H9 (cell line): ENCODE data around the gene KCTD19. TPM values are rescaled to one million over a fixed set of nuclear protein-coding genes. Genes with fewer than 3 reads are reported as not detected.

Experiments
- DNase-seq: peaks from one replicate; pipeline ENCODE4 v3.0.0-alpha.2; 2017
- H2AFZ ChIP-seq: one replicate; pipeline ENCODE4 v1.6.1; 2013; ENCODE audit warnings: mild to moderate bottlenecking, low read length, control low read depth, moderate library complexity
- H2AK5ac ChIP-seq: 2 replicates; pipeline ENCODE4 v1.6.1; 2013; ENCODE audit warnings: low read length, control low read depth, mixed read lengths; ENCODE audit not compliant: insufficient read length
- H2BK120ac ChIP-seq: one replicate; pipeline ENCODE4 v1.6.1; 2013; ENCODE audit warnings: low read depth, mild to moderate bottlenecking, low read length, control low read depth, inconsistent platforms; ENCODE audit not compliant: poor library complexity, severe bottlenecking
- H2BK12ac ChIP-seq: 2 replicates; pipeline ENCODE4 v1.6.1; 2013; ENCODE audit warnings: low read length, control low read depth, mixed read lengths, low read depth; ENCODE audit not compliant: insufficient read length
- H2BK15ac ChIP-seq: 2 replicates; pipeline ENCODE4 v1.6.1; 2013; ENCODE audit warnings: low read depth, low read length, control low read depth
- H2BK20ac ChIP-seq: one replicate; pipeline ENCODE4 v1.6.1; 2013; ENCODE audit warnings: low read depth, mild to moderate bottlenecking, low read length, control low read depth, inconsistent platforms; ENCODE audit not compliant: poor library complexity, severe bottlenecking
- H2BK5ac ChIP-seq: 2 replicates; pipeline ENCODE4 v1.6.1; 2013; ENCODE audit warnings: low read length, control low read depth, mixed read lengths; ENCODE audit not compliant: insufficient read length
- H3K14ac ChIP-seq: 2 replicates; pipeline ENCODE4 v1.6.1; 2013; ENCODE audit warnings: low read length, control low read depth; ENCODE audit not compliant: insufficient read depth
- H3K18ac ChIP-seq: 2 replicates; pipeline ENCODE4 v1.6.1; 2013; ENCODE audit warnings: low read depth, mild to moderate bottlenecking, mixed read lengths, low read length, control low read depth; ENCODE audit not compliant: insufficient read length
- H3K23ac ChIP-seq: 2 replicates; pipeline ENCODE4 v1.6.1; 2013; ENCODE audit warnings: low read length, control low read depth, mixed read lengths, low read depth; ENCODE audit not compliant: insufficient read length
- H3K23me2 ChIP-seq: 2 replicates; pipeline ENCODE4 v1.6.1; 2013; ENCODE audit warnings: low read depth, mild to moderate bottlenecking, mixed read lengths, low read length, control low read depth; ENCODE audit not compliant: insufficient read length, poor library complexity, severe bottlenecking
- H3K27ac ChIP-seq: 2 replicates; pipeline ENCODE4 v1.5.1; 2013; ENCODE audit warnings: low read length, control low read depth, mixed read lengths, low read depth; ENCODE audit not compliant: insufficient read length
- H3K27me3 ChIP-seq: 2 replicates; pipeline ENCODE4 v1.6.1; 2013; ENCODE audit warnings: low read length, control low read depth, inconsistent platforms; ENCODE audit not compliant: insufficient read depth
- H3K4ac ChIP-seq: 2 replicates; pipeline ENCODE4 v1.6.1; 2013; ENCODE audit warnings: low read depth, mild to moderate bottlenecking, control low read depth, inconsistent platforms, low read length, moderate library complexity
- H3K4me1 ChIP-seq: 2 replicates; pipeline ENCODE4 v1.6.1; 2013; ENCODE audit warnings: low read length, control low read depth, inconsistent platforms; ENCODE audit not compliant: insufficient read depth
- H3K4me2 ChIP-seq: 2 replicates; pipeline ENCODE4 v1.6.1; 2013; ENCODE audit warnings: low read length, control low read depth, mixed read lengths; ENCODE audit not compliant: insufficient read length, insufficient read depth
- H3K56ac ChIP-seq: 2 replicates; pipeline ENCODE4 v1.6.1; 2013; ENCODE audit warnings: low read depth, mild to moderate bottlenecking, mixed read lengths, low read length, control low read depth; ENCODE audit not compliant: insufficient read length
- H3K79me1 ChIP-seq: 2 replicates; pipeline ENCODE4 v1.6.1; 2013; ENCODE audit warnings: low read depth, mild to moderate bottlenecking, moderate library complexity, low read length, control low read depth, inconsistent platforms; ENCODE audit not compliant: insufficient read depth, poor library complexity, severe bottlenecking
- H3K79me2 ChIP-seq: 2 replicates; pipeline ENCODE4 v1.6.1; 2013; ENCODE audit warnings: low read length, control low read depth, inconsistent platforms; ENCODE audit not compliant: insufficient read depth
- H3K9ac ChIP-seq: 2 replicates; pipeline ENCODE4 v1.6.1; 2013; ENCODE audit warnings: low read length, control low read depth, mixed read lengths; ENCODE audit not compliant: insufficient read length; ENCODE audit errors: extremely low read depth
- H3K9me3 ChIP-seq: one replicate; pipeline ENCODE4 v1.6.1; 2013; ENCODE audit warnings: low read depth, low read length, inconsistent platforms; ENCODE audit not compliant: control insufficient read depth
- H3T11ph ChIP-seq: one replicate; pipeline ENCODE4 v1.6.1; 2013; ENCODE audit warnings: mild to moderate bottlenecking, low read length, control low read depth, inconsistent platforms
- H4K20me1 ChIP-seq: one replicate; pipeline ENCODE4 v1.6.1; 2013; ENCODE audit not compliant: control insufficient read depth, insufficient read length, insufficient read depth
- H4K5ac ChIP-seq: 2 replicates; pipeline ENCODE4 v1.6.1; 2013; ENCODE audit warnings: low read depth, mild to moderate bottlenecking, mixed read lengths, low read length, control low read depth; ENCODE audit not compliant: insufficient read length
- H4K8ac ChIP-seq: replicated peaks from 2 replicates; pipeline ENCODE4 v1.6.1; 2013; ENCODE audit warnings: low read length, control low read depth, mixed read lengths, low read depth; ENCODE audit not compliant: insufficient read length
- H4K91ac ChIP-seq: 2 replicates; pipeline ENCODE4 v1.6.1; 2013; ENCODE audit warnings: low read depth, mild to moderate bottlenecking, moderate library complexity, mixed read lengths, low read length, control low read depth; ENCODE audit not compliant: insufficient read length
- H3K27ac Mint-ChIP-seq, 3 experiments: 2 replicates in 2 of 3; 3 replicates in 1 of 3; pipeline ENCODE4 v1.8.0; 2020 to 2021; ENCODE audit warnings: mixed read lengths in 3 of 3, mild to moderate bottlenecking in 1 of 3, moderate library complexity in 1 of 3
- H3K27me3 Mint-ChIP-seq: 2 replicates; pipeline ENCODE4 v1.8.0; 2021; ENCODE audit warnings: low read depth, mild to moderate bottlenecking, moderate library complexity, mixed read lengths
- H3K36me3 Mint-ChIP-seq, 3 experiments: 2 replicates in 2 of 3; 3 replicates in 1 of 3; pipeline ENCODE4 v1.8.0; 2020 to 2021; ENCODE audit warnings: low read depth in 3 of 3, mixed read lengths in 3 of 3; ENCODE audit not compliant: insufficient read depth in 1 of 3
- H3K4me1 Mint-ChIP-seq, 2 experiments: 2 replicates each; pipeline ENCODE4 v1.8.0; 2020; ENCODE audit warnings: mixed read lengths in 2 of 2
- H3K4me3 Mint-ChIP-seq, 2 experiments: 2 replicates in 1 of 2; 3 replicates in 1 of 2; pipeline ENCODE4 v1.8.0; 2020 to 2021; ENCODE audit warnings: mild to moderate bottlenecking in 2 of 2, mixed read lengths in 2 of 2, moderate library complexity in 1 of 2
- H3K9me3 Mint-ChIP-seq, 2 experiments: 2 replicates in 1 of 2; 3 replicates in 1 of 2; pipeline ENCODE4 v1.8.0; 2020; ENCODE audit warnings: mild to moderate bottlenecking in 2 of 2, mixed read lengths in 2 of 2, moderate library complexity in 1 of 2
- WGBS: extraction: QIAGEN DNeasy Blood & Tissue Kit; methylation state at CpG from one replicate; pipeline ENCODE4 v1.1.7; 2013; ENCODE audit warnings: missing lambda C conversion rate, low lambda C conversion rate, mixed read lengths; ENCODE audit not compliant: insufficient read length; ENCODE audit errors: extremely low coverage; 5-methylcytosine and 5-hydroxymethylcytosine counted together
- total RNA-seq: library from RNA; stranded (reverse); gene quantifications from 2 replicates; pipeline ENCODE4 v1.2.1, GENCODE V29; 2021
- TF ChIP-seq, protein P1 (sequence below): fragments of 200-600 bp; sonication (generic); conservative IDR thresholded peaks from 3 replicates; pipeline ENCODE4 v1.8.0; 2021; ENCODE audit warnings: antibody characterized with exemption, mild to moderate bottlenecking

KCTD19 gene
- total RNA-seq, 1 experiment from 2014 or later, result 0.13 TPM

- Histone ChIP-seq H3K79me2 (no peaks in the 10 kb centered on the region), H3K9ac (no peak overlapping the region), H4K8ac (no peak overlapping the region), H4K20me1 (no peaks in the 10 kb centered on the region), H2BK12ac (no peak overlapping the region), H3K79me1 (no peaks in the 10 kb centered on the region), H3K4ac (no peak overlapping the region), H3K14ac (no peak overlapping the region), H3K27me3 (no peaks in the 10 kb centered on the region), H3K27ac (no peak overlapping the region), H4K5ac (no peak overlapping the region), H3K4me2 (no peak overlapping the region), H4K91ac (no peak overlapping the region), H3K18ac (no peak overlapping the region), H2BK5ac (no peak overlapping the region), H2BK15ac (no peak overlapping the region), H2BK120ac (no peak overlapping the region), H2AK5ac (no peak overlapping the region), H3K23me2 (no peaks in the 10 kb centered on the region), H3K23ac (no peak overlapping the region), H3K56ac (no peak overlapping the region), H2AFZ (no peak overlapping the region), H3K4me1 (no peaks in the 10 kb centered on the region), H3K9me3 (no peaks in the 10 kb centered on the region), H2BK20ac (no peak overlapping the region), H3T11ph (no peak overlapping the region)
- no peak overlapping the region for H3K4me3 Mint-ChIP-seq
- peaks cover 0 to 5% (median 0%) of the 10 kb centered on the region in 3 experiments; a peak in 4 of 7 replicates for H3K36me3 Mint-ChIP-seq
- no peak overlapping the region for H3K27ac Mint-ChIP-seq
- no CpG with 5 or more reads among the region's 2 CpGs for WGBS
- TF ChIP-seq, protein P1, sequence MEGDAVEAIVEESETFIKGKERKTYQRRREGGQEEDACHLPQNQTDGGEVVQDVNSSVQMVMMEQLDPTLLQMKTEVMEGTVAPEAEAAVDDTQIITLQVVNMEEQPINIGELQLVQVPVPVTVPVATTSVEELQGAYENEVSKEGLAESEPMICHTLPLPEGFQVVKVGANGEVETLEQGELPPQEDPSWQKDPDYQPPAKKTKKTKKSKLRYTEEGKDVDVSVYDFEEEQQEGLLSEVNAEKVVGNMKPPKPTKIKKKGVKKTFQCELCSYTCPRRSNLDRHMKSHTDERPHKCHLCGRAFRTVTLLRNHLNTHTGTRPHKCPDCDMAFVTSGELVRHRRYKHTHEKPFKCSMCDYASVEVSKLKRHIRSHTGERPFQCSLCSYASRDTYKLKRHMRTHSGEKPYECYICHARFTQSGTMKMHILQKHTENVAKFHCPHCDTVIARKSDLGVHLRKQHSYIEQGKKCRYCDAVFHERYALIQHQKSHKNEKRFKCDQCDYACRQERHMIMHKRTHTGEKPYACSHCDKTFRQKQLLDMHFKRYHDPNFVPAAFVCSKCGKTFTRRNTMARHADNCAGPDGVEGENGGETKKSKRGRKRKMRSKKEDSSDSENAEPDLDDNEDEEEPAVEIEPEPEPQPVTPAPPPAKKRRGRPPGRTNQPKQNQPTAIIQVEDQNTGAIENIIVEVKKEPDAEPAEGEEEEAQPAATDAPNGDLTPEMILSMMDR, result no peak
- peaks cover 28% of the 10 kb centered on the region for H3K27me3 Mint-ChIP-seq
- peaks cover 13 to 18% of the 10 kb centered on the region in 2 experiments for H3K9me3 Mint-ChIP-seq
- DNase-seq, result no peak
- no peaks in the 10 kb centered on the region for H3K4me1 Mint-ChIP-seq
Observed at GRCh38 chr16:67333315-67333714, 6.8 kb upstream of the KCTD19 start.
